Stimulated activated naive B cell treated with anti-CD40 and anti-IgM and Interleukin-4, amounts not matched to agents 10 μg/mL and 1 μg/mL and 100 μg/mL, for 72 hours (primary cell): ENCODE data around the gene FBXO2.
A peak's percentile ranks its signal among the peaks of the same experiment; 100 is the strongest.

Experiments used
- ATAC-seq, 2 donors: fragments of 150-1000 bp; cut with Tn5 transposase; replicated peaks; 2 replicates each; pipeline ENCODE4 v1.10.0; 2021; ENCODE audit warnings: moderate library complexity in 1 of 2
- DNase-seq: peaks from one replicate; pipeline ENCODE4 v3.0.0; 2021
- H3K27ac Mint-ChIP-seq: one replicate; pipeline ENCODE4 v1.8.0; 2022; ENCODE audit warnings: mild to moderate bottlenecking, mixed read lengths
- H3K27me3 Mint-ChIP-seq, 2 donors: one replicate each; pipeline ENCODE4 v1.8.0; 2022; ENCODE audit warnings: mixed read lengths in 2 of 2
- H3K36me3 Mint-ChIP-seq, 2 donors: one replicate each; pipeline ENCODE4 v1.8.0; 2022; ENCODE audit warnings: mixed read lengths in 2 of 2, mild to moderate bottlenecking in 1 of 2
- H3K4me1 Mint-ChIP-seq, 2 donors: one replicate each; pipeline ENCODE4 v1.8.0; 2022; ENCODE audit warnings: mixed read lengths in 2 of 2, mild to moderate bottlenecking in 1 of 2
- H3K4me3 Mint-ChIP-seq, 2 donors: one replicate each; pipeline ENCODE4 v1.8.0; 2022; ENCODE audit warnings: mild to moderate bottlenecking in 2 of 2, mixed read lengths in 2 of 2, moderate library complexity in 1 of 2
- H3K9me3 Mint-ChIP-seq, 2 donors: one replicate each; pipeline ENCODE4 v1.8.0; 2022; ENCODE audit warnings: mixed read lengths in 2 of 2, mild to moderate bottlenecking in 1 of 2

FBXO2 gene

GRCh38 chr1:11674488-11674887 is 20.3 kb upstream of the FBXO2 start:
- no peak overlapping the region for H3K4me3 Mint-ChIP-seq
- H3K27me3 Mint-ChIP-seq: no peaks in the 10 kb centered on the region
- peaks cover 12 to 16% of the 10 kb centered on the region in 2 donors for H3K4me1 Mint-ChIP-seq
- no peaks in the 10 kb centered on the region for H3K9me3 Mint-ChIP-seq
- H3K27ac Mint-ChIP-seq: no peak overlapping the region
- DNase-seq (no peak), ATAC-seq (no peak)
- H3K36me3 Mint-ChIP-seq: peaks cover 29 to 30% of the 10 kb centered on the region in 2 donors

GRCh38 chr1:11673089-11673769 is 19.0 kb upstream of the FBXO2 start:
- Mint-ChIP-seq H3K36me3 (peaks cover 34 to 35% of the 10 kb centered on the region in 2 donors), H3K4me1 (peaks cover 9 to 19% of the 10 kb centered on the region in 2 donors), H3K9me3 (no peaks in the 10 kb centered on the region), H3K27me3 (no peaks in the 10 kb centered on the region), H3K4me3 (no peak overlapping the region), H3K27ac (no peak overlapping the region)
- DNase-seq: no peak
- ATAC-seq: no peak

- no peak for ATAC-seq
- Mint-ChIP-seq H3K9me3 (no peaks in the 10 kb centered on the region), H3K4me3 (no peak overlapping the region), H3K27me3 (no peaks in the 10 kb centered on the region), H3K4me1 (peaks cover 9 to 19% of the 10 kb centered on the region in 2 donors), H3K36me3 (peaks cover 34 to 38% of the 10 kb centered on the region in 2 donors), H3K27ac (no peak overlapping the region)
- no peak for DNase-seq
These were observed 17.5 kb upstream of the FBXO2 start for GRCh38 chr1:11671544-11672286.

GRCh38 chr1:11671205-11671543 is 16.9 kb upstream of the FBXO2 start:
- peaks cover 34 to 38% of the 10 kb centered on the region in 2 donors for H3K36me3 Mint-ChIP-seq
- H3K9me3 Mint-ChIP-seq: no peaks in the 10 kb centered on the region
- no peak overlapping the region for H3K4me3 Mint-ChIP-seq
- no peak overlapping the region for H3K27ac Mint-ChIP-seq
- H3K27me3 Mint-ChIP-seq: no peaks in the 10 kb centered on the region
- DNase-seq (no peak), ATAC-seq (no peak)
- H3K4me1 Mint-ChIP-seq: peaks cover 9 to 19% of the 10 kb centered on the region in 2 donors

- H3K4me1 Mint-ChIP-seq: peaks cover 9 to 23% of the 10 kb centered on the region in 2 donors
- H3K4me3 Mint-ChIP-seq: no peak overlapping the region
- no peak overlapping the region for H3K27ac Mint-ChIP-seq
- ATAC-seq (peak; percentile 81 to 86), DNase-seq (peak; percentile 47)
- no peaks in the 10 kb centered on the region for H3K27me3 Mint-ChIP-seq
- H3K36me3 Mint-ChIP-seq: peaks cover 30 to 34% of the 10 kb centered on the region in 2 donors
- no peaks in the 10 kb centered on the region for H3K9me3 Mint-ChIP-seq
These were observed 16.5 kb upstream of the FBXO2 start for GRCh38 chr1:11670747-11671146.

- H3K27me3 Mint-ChIP-seq: no peaks in the 10 kb centered on the region
- H3K9me3 Mint-ChIP-seq: no peaks in the 10 kb centered on the region
- ATAC-seq: no peak
- no peak overlapping the region for H3K4me3 Mint-ChIP-seq
- DNase-seq: no peak
- peaks cover 16 to 20% of the 10 kb centered on the region in 2 donors for H3K36me3 Mint-ChIP-seq
- H3K4me1 Mint-ChIP-seq: peaks cover 9 to 30% of the 10 kb centered on the region in 2 donors
- H3K27ac Mint-ChIP-seq: no peak overlapping the region
These were observed 14.3 kb upstream of the FBXO2 start for GRCh38 chr1:11668516-11668915.

GRCh38 chr1:11664336-11665065 is 10.3 kb upstream of the FBXO2 start:
- Mint-ChIP-seq H3K9me3 (no peaks in the 10 kb centered on the region), H3K27ac (peak overlapping the region; percentile 37), H3K4me1 (peaks cover 1 to 23% of the 10 kb centered on the region in 2 donors), H3K36me3 (peaks cover 16 to 25% of the 10 kb centered on the region in 2 donors), H3K27me3 (no peaks in the 10 kb centered on the region), H3K4me3 (peak overlapping the region; percentile 78 to 84)
- DNase-seq (peak; percentile 50), ATAC-seq (peak; percentile 73 to 75)

GRCh38 chr1:11661103-11661502 is 6.9 kb upstream of the FBXO2 start:
- H3K4me3 Mint-ChIP-seq: no peak overlapping the region

GRCh38 chr1:11659748-11660147 is 5.5 kb upstream of the FBXO2 start:
- Mint-ChIP-seq H3K4me1 (peaks cover 4 to 23% of the 10 kb centered on the region in 2 donors), H3K9me3 (no peaks in the 10 kb centered on the region), H3K4me3 (no peak overlapping the region), H3K27me3 (no peaks in the 10 kb centered on the region), H3K27ac (no peak overlapping the region), H3K36me3 (peaks cover 18 to 21% of the 10 kb centered on the region in 2 donors)
- ATAC-seq (no peak), DNase-seq (no peak)

More at GRCh38 chr1:11661103-11661502, 6.9 kb upstream of the FBXO2 start:
- Mint-ChIP-seq H3K4me1 (peaks cover 1 to 18% of the 10 kb centered on the region in 2 donors), H3K36me3 (peaks cover 18 to 21% of the 10 kb centered on the region in 2 donors), H3K27me3 (no peaks in the 10 kb centered on the region), H3K9me3 (no peaks in the 10 kb centered on the region), H3K27ac (no peak overlapping the region)
- DNase-seq: no peak
- ATAC-seq: no peak

- peaks cover 18 to 21% of the 10 kb centered on the region in 2 donors for H3K36me3 Mint-ChIP-seq
- no peak for DNase-seq
- H3K4me3 Mint-ChIP-seq: no peak overlapping the region
- no peak overlapping the region for H3K27ac Mint-ChIP-seq
- no peak for ATAC-seq
- no peaks in the 10 kb centered on the region for H3K27me3 Mint-ChIP-seq
- H3K4me1 Mint-ChIP-seq: peaks cover 4 to 19% of the 10 kb centered on the region in 2 donors
- H3K9me3 Mint-ChIP-seq: no peaks in the 10 kb centered on the region
These were observed 4.3 kb upstream of the FBXO2 start for GRCh38 chr1:11658542-11658941.

- no peak overlapping the region for H3K27ac Mint-ChIP-seq
- no peak overlapping the region for H3K4me3 Mint-ChIP-seq
- ATAC-seq (no peak), DNase-seq (no peak)
- no peaks in the 10 kb centered on the region for H3K27me3 Mint-ChIP-seq
- no peaks in the 10 kb centered on the region for H3K9me3 Mint-ChIP-seq
- peaks cover 18 to 21% of the 10 kb centered on the region in 2 donors for H3K36me3 Mint-ChIP-seq
- H3K4me1 Mint-ChIP-seq: peaks cover 4 to 18% of the 10 kb centered on the region in 2 donors
These were observed 3.4 kb upstream of the FBXO2 start for GRCh38 chr1:11657654-11658053.

- DNase-seq: no peak
- Mint-ChIP-seq H3K4me1 (peaks cover 12 to 23% of the 10 kb centered on the region in 2 donors), H3K27ac (no peak overlapping the region), H3K27me3 (peaks cover 0 to under 1% of the 10 kb centered on the region in 2 donors), H3K9me3 (no peaks in the 10 kb centered on the region), H3K4me3 (peak overlapping the region; percentile 80 to 87), H3K36me3 (peaks cover 4 to 9% of the 10 kb centered on the region in 2 donors)
- peak; percentile 36 to 44 for ATAC-seq
These were observed 945 bp upstream of the FBXO2 start for GRCh38 chr1:11654939-11655808.

GRCh38 chr1:11653861-11654136 is 430 bp downstream of the FBXO2 start:
- Mint-ChIP-seq H3K4me3 (peak overlapping the region; percentile 44 to 87), H3K4me1 (peaks cover 17 to 30% of the 10 kb centered on the region in 2 donors), H3K9me3 (no peaks in the 10 kb centered on the region), H3K36me3 (peaks cover 4 to 7% of the 10 kb centered on the region in 2 donors), H3K27me3 (peaks cover 5 to 7% of the 10 kb centered on the region in 2 donors), H3K27ac (peak overlapping the region; percentile 20)
- DNase-seq (no peak), ATAC-seq (no peak)
